CD4-positive, CD25-positive, alpha-beta regulatory T cell (primary cell): ENCODE data around the gene ANO6. TPM values are rescaled to one million over a fixed set of nuclear protein-coding genes. Genes with fewer than 3 reads are reported as not detected.

Source experiments
- ATAC-seq, 2 donors: fragments of 150-1000 bp; cut with Tn5 transposase; one replicate each; pipeline ENCODE4 v1.10.0; 2021; ENCODE audit warnings: low read depth in 2 of 2, moderate number of reproducible peaks in 2 of 2, moderate library complexity in 1 of 2
- DNase-seq, 3 donors: peaks; one replicate each; pipeline versions ENCODE4 v3.0.0 to v3.0.0-alpha.2; 2012 to 2022; ENCODE audit warnings: mixed read lengths in 1 of 3
- H3K27ac ChIP-seq: one replicate; pipeline ENCODE4 v1.7.0; 2013; ENCODE audit warnings: mild to moderate bottlenecking, low read length; ENCODE audit not compliant: insufficient read depth, poor library complexity, severe bottlenecking
- H3K27me3 ChIP-seq: one replicate; pipeline ENCODE4 v1.7.0; 2013; ENCODE audit warnings: low read length; ENCODE audit not compliant: control insufficient read depth, insufficient read depth
- H3K36me3 ChIP-seq: one replicate; pipeline ENCODE4 v1.7.0; 2013; ENCODE audit warnings: mild to moderate bottlenecking, low read length, moderate library complexity; ENCODE audit not compliant: control insufficient read depth, insufficient read depth
- H3K4me1 ChIP-seq: 2 replicates; pipeline ENCODE4 v1.7.0; 2013; ENCODE audit warnings: mild to moderate bottlenecking, low read length; ENCODE audit not compliant: insufficient read depth, control insufficient read depth, poor library complexity, severe bottlenecking
- H3K4me3 ChIP-seq: one replicate; pipeline ENCODE4 v1.7.0; 2013; ENCODE audit warnings: low read depth, mild to moderate bottlenecking, low read length, moderate library complexity
- H3K9me3 ChIP-seq, 2 experiments: 1 replicate in 1 of 2; 2 replicates in 1 of 2; pipeline ENCODE4 v1.7.0; 2013; ENCODE audit warnings: low read length in 2 of 2, mild to moderate bottlenecking in 1 of 2, moderate library complexity in 1 of 2; ENCODE audit not compliant: control insufficient read depth in 2 of 2
- H3K27ac Mint-ChIP-seq, 3 donors: one replicate each; pipeline ENCODE4 v1.8.0; 2020 to 2022; ENCODE audit warnings: mild to moderate bottlenecking in 3 of 3, mixed read lengths in 3 of 3, moderate library complexity in 2 of 3
- H3K27me3 Mint-ChIP-seq: one replicate; pipeline ENCODE4 v1.8.0; 2022; ENCODE audit warnings: mild to moderate bottlenecking, mixed read lengths
- H3K36me3 Mint-ChIP-seq: one replicate; pipeline ENCODE4 v1.8.0; 2020; ENCODE audit warnings: mixed read lengths
- H3K4me1 Mint-ChIP-seq, 4 donors: one replicate each; pipeline ENCODE4 v1.8.0; 2020 to 2022; ENCODE audit warnings: mixed read lengths in 4 of 4, mild to moderate bottlenecking in 1 of 4
- H3K4me3 Mint-ChIP-seq, 4 donors: one replicate each; pipeline ENCODE4 v1.8.0; 2020 to 2022; ENCODE audit warnings: mild to moderate bottlenecking in 4 of 4, mixed read lengths in 4 of 4, moderate library complexity in 3 of 4
- H3K9me3 Mint-ChIP-seq, 7 donors: one replicate each; pipeline ENCODE4 v1.8.0; 2020 to 2022; ENCODE audit warnings: mixed read lengths in 7 of 7, mild to moderate bottlenecking in 3 of 7, moderate library complexity in 2 of 7
- polyA plus RNA-seq, 4 donors: library from polyadenylated mRNA; unstranded; fragments of 300-500 nt; fragmentation: Illumina TruSeq; gene quantifications; one replicate each; pipeline ENCODE4 v1.2.3, GENCODE V29; 2021
- total RNA-seq: library from RNA; stranded (reverse); gene quantifications from one replicate; pipeline ENCODE4 v1.2.3, GENCODE V29; 2022

Gene ANO6
- total and polyA plus RNA-seq, 5 donors from 2014 or later: 19.9 to 30.1 (median 24.7) TPM

- peak overlapping the region in 1 of 4 donors; percentile 13 for H3K4me3 Mint-ChIP-seq
- H3K9me3 Mint-ChIP-seq: peaks cover 0 to 26% (median 6%) of the 10 kb centered on the region in 7 donors
Observed at GRCh38 chr12:45477526-45477925, 261.6 kb downstream of the ANO6 start.

GRCh38 chr12:45478931-45479330 is 263.0 kb downstream of the ANO6 start:
- H3K4me1 Mint-ChIP-seq: no peaks in the 10 kb centered on the region
- Histone ChIP-seq H3K4me1 (no peaks in the 10 kb centered on the region), H3K27ac (no peak overlapping the region), H3K4me3 (no peak overlapping the region), H3K9me3 (peaks cover 6 to 7% of the 10 kb centered on the region in 2 experiments), H3K27me3 (peaks cover 7% of the 10 kb centered on the region), H3K36me3 (no peaks in the 10 kb centered on the region)
- no peak overlapping the region for H3K4me3 Mint-ChIP-seq
- no peak overlapping the region for H3K27ac Mint-ChIP-seq
- DNase-seq (no peak), ATAC-seq (no peak)
- peaks cover 0 to 18% (median 6%) of the 10 kb centered on the region in 7 donors for H3K9me3 Mint-ChIP-seq
- H3K36me3 Mint-ChIP-seq: peaks cover 3% of the 10 kb centered on the region
- peaks cover 30% of the 10 kb centered on the region for H3K27me3 Mint-ChIP-seq

More at GRCh38 chr12:45477526-45477925, 261.6 kb downstream of the ANO6 start:
- ATAC-seq (no peak), DNase-seq (no peak)
- peaks cover 3% of the 10 kb centered on the region for H3K36me3 Mint-ChIP-seq
- no peaks in the 10 kb centered on the region for H3K36me3 ChIP-seq
- H3K4me1 ChIP-seq: no peaks in the 10 kb centered on the region
- peaks cover 6 to 7% of the 10 kb centered on the region in 2 experiments for H3K9me3 ChIP-seq
- H3K27ac ChIP-seq: no peak overlapping the region
- peaks cover 7% of the 10 kb centered on the region for H3K27me3 ChIP-seq
- H3K4me1 Mint-ChIP-seq: no peaks in the 10 kb centered on the region
- H3K27ac Mint-ChIP-seq: no peak overlapping the region
- no peak overlapping the region for H3K4me3 ChIP-seq
- peaks cover 24% of the 10 kb centered on the region for H3K27me3 Mint-ChIP-seq

GRCh38 chr12:45481746-45482145 is 265.9 kb downstream of the ANO6 start:
- ATAC-seq (no peak), DNase-seq (no peak)
- Histone ChIP-seq H3K4me1 (no peaks in the 10 kb centered on the region), H3K4me3 (no peak overlapping the region), H3K36me3 (no peaks in the 10 kb centered on the region), H3K27me3 (peaks cover 4% of the 10 kb centered on the region), H3K27ac (no peak overlapping the region), H3K9me3 (peaks cover 6 to 7% of the 10 kb centered on the region in 2 experiments)
- Mint-ChIP-seq H3K27me3 (peaks cover 22% of the 10 kb centered on the region), H3K4me3 (no peak overlapping the region), H3K36me3 (peaks cover 3% of the 10 kb centered on the region), H3K4me1 (no peaks in the 10 kb centered on the region), H3K27ac (no peak overlapping the region), H3K9me3 (peaks cover 0 to 18% (median 5%) of the 10 kb centered on the region in 7 donors)

GRCh38 chr12:45483571-45483970 is 267.7 kb downstream of the ANO6 start:
- no peak overlapping the region for H3K27ac ChIP-seq
- H3K9me3 ChIP-seq: peaks cover 6 to 7% of the 10 kb centered on the region in 2 experiments
- Mint-ChIP-seq H3K4me1 (no peaks in the 10 kb centered on the region), H3K27ac (no peak overlapping the region), H3K36me3 (no peaks in the 10 kb centered on the region), H3K9me3 (peaks cover 0 to 13% (median 2%) of the 10 kb centered on the region in 7 donors), H3K4me3 (no peak overlapping the region), H3K27me3 (peaks cover 15% of the 10 kb centered on the region)
- peaks cover 3% of the 10 kb centered on the region for H3K27me3 ChIP-seq
- ATAC-seq: no peak
- no peak for DNase-seq
- no peak overlapping the region for H3K4me3 ChIP-seq
- H3K36me3 ChIP-seq: no peaks in the 10 kb centered on the region
- H3K4me1 ChIP-seq: no peaks in the 10 kb centered on the region

Other genes starting within 250 kb of the ANO6 start
- not detected for gene DBX2, start 165.0 kb upstream of the ANO6 start, total RNA-seq
- gene DBX2, start 165.0 kb upstream of the ANO6 start, polyA plus RNA-seq: not detected